OCI-LY3 (cell line): ENCODE results near the gene DGKB.

Experiments used
- H2AFZ ChIP-seq: fragments of 200-600, 300-600 bp; shearing (Covaris generic); 2 replicates; pipeline ENCODE4 v1.6.0; 2014; ENCODE audit warnings: antibody characterized with exemption, low read depth, low read length
- H3K27ac ChIP-seq: fragments of 200-600, 300-600 bp; sonication (generic); 2 replicates; pipeline ENCODE4 v1.5.1; 2014; ENCODE audit warnings: mild to moderate bottlenecking, low read length, moderate library complexity, mixed read lengths
- H3K27me3 ChIP-seq: fragments of 200-600, 300-600 bp; sonication (generic); 2 replicates; pipeline ENCODE4 v1.6.1; 2014; ENCODE audit warnings: low read depth, low read length, mixed read lengths
- H3K36me3 ChIP-seq: fragments of 200-600, 300-600 bp; sonication (generic); replicated peaks from 2 replicates; pipeline ENCODE3; 2014; ENCODE audit warnings: low read depth, low read length, mixed read lengths
- H3K4me1 ChIP-seq: fragments of 300-600, 200-600 bp; sonication (generic); 2 replicates; pipeline ENCODE4 v1.6.1; 2014; ENCODE audit warnings: low read length, mixed read lengths
- H3K4me2 ChIP-seq: fragments of 200-600, 300-600 bp; sonication (generic); 2 replicates; pipeline ENCODE4 v1.6.1; 2014; ENCODE audit warnings: low read length, mixed read lengths
- H3K4me3 ChIP-seq: fragments of 300-600, 200-600 bp; sonication (generic); 2 replicates; pipeline ENCODE4 v1.5.1; 2014; ENCODE audit warnings: antibody characterized with exemption, mild to moderate bottlenecking, low read length, moderate library complexity
- H3K79me2 ChIP-seq: fragments of 300-600, 200-600 bp; shearing (Covaris generic); 2 replicates; pipeline ENCODE4 v1.6.1; 2014; ENCODE audit warnings: mild to moderate bottlenecking, low read length, mixed read lengths
- H3K9ac ChIP-seq: fragments of 300-600, 200-600 bp; shearing (Covaris generic); 2 replicates; pipeline ENCODE4 v1.6.0; 2014; ENCODE audit warnings: mild to moderate bottlenecking, low read length, moderate library complexity
- H3K9me3 ChIP-seq: fragments of 200-600, 300-600 bp; shearing (Covaris generic); 2 replicates; pipeline ENCODE4 v1.6.1; 2014; ENCODE audit warnings: low read length, mixed read lengths; ENCODE audit not compliant: insufficient read depth
- H4K20me1 ChIP-seq: fragments of 200-600, 300-600 bp; sonication (generic); 2 replicates; pipeline ENCODE4 v1.6.1; 2016; ENCODE audit warnings: low read length, mixed read lengths; ENCODE audit not compliant: insufficient read depth
- CTCF ChIP-seq: fragments of 200-600, 300-600 bp; sonication (generic); IDR thresholded peaks from 2 replicates; pipeline ENCODE4 v1.5.1; 2014; ENCODE audit warnings: antibody characterized with exemption, low read length, low read depth
- EZH2phosphoT487 ChIP-seq: fragments of 200-600 bp; shearing (Covaris generic); IDR thresholded peaks from 2 replicates; pipeline ENCODE4 v1.6.1; 2018; ENCODE audit warnings: antibody characterized with exemption, mixed run types, low read depth

Gene DGKB

DNA sequence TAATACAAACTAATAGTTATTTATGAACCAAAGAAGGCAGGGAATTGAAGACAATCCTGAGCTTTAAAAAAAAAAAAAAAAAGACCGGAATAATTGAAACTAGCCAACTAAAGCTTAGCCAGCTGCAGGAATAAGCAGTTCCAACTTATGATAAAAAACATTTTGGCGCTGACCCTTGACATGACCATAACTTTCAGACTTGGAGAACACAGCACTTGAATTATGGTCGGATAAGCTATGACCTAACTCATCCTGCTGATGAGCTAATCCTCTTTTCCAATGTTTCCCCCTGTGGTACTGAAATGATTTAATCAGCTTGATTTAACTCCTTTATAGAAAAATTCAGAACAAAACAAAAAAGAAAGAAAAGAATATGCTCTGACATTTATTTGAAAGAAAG is 181.8 kb downstream of the DGKB start:
- Histone ChIP-seq H3K9ac (no peak overlapping the region), H2AFZ (no peak overlapping the region), H3K9me3 (no peaks in the 10 kb centered on the region), H4K20me1 (no peaks in the 10 kb centered on the region), H3K79me2 (no peaks in the 10 kb centered on the region), H3K27me3 (no peaks in the 10 kb centered on the region), H3K4me2 (no peak overlapping the region), H3K36me3 (no peaks in the 10 kb centered on the region), H3K4me1 (peaks cover 13% of the 10 kb centered on the region), H3K4me3 (no peak overlapping the region), H3K27ac (no peak overlapping the region)
- TF ChIP-seq CTCF (no peak), EZH2phosphoT487 (no peak)

DNA sequence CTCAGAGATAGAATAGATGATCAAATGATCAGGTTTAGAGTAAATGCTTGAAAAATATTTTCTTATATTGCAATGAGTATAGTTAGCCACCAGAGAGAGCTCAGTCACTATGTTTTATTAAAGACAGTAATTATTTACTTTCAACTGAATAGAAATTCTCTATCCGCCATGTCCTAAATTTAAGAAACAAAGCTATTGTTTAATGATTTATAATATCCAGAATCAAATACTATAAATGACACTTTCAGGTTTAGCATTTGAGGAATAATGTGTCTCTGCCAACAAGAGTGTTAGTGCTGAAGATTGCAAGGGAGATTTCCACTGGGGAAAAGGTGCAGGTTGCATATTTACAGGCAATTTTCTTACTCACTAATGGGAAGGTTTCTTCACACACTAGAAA is 184.7 kb downstream of the DGKB start:
- H2AFZ ChIP-seq = peak overlapping the region; percentile 52; the same call in 1 of the 2 replicates
- H4K20me1 ChIP-seq = no peaks in the 10 kb centered on the region
- H3K27me3 ChIP-seq = no peaks in the 10 kb centered on the region
- H3K4me2 ChIP-seq = peak overlapping the region; percentile 38; the same call in 1 of the 2 replicates
- H3K9ac ChIP-seq = no peak overlapping the region
- H3K4me3 ChIP-seq = no peak overlapping the region
- no peaks in the 10 kb centered on the region for H3K36me3 ChIP-seq
- no peaks in the 10 kb centered on the region for H3K79me2 ChIP-seq
- H3K27ac ChIP-seq = no peak overlapping the region
- TF ChIP-seq EZH2phosphoT487 = no peak
- peak; percentile 58 for TF ChIP-seq CTCF
- H3K9me3 ChIP-seq = no peaks in the 10 kb centered on the region
- peaks cover 38% of the 10 kb centered on the region for H3K4me1 ChIP-seq

- TF ChIP-seq CTCF = no peak
- TF ChIP-seq EZH2phosphoT487 = no peak
- Histone ChIP-seq H4K20me1 (no peaks in the 10 kb centered on the region), H3K27ac (no peak overlapping the region), H3K36me3 (no peaks in the 10 kb centered on the region), H3K27me3 (no peaks in the 10 kb centered on the region), H3K9ac (no peak overlapping the region), H3K4me1 (peaks cover 38% of the 10 kb centered on the region), H3K9me3 (no peaks in the 10 kb centered on the region), H3K4me3 (no peak overlapping the region), H3K79me2 (no peaks in the 10 kb centered on the region), H3K4me2 (no peak overlapping the region), H2AFZ (no peak overlapping the region)
Observed at GRCh38 chr7:14717169-14717568, 185.4 kb downstream of the DGKB start.

DNA sequence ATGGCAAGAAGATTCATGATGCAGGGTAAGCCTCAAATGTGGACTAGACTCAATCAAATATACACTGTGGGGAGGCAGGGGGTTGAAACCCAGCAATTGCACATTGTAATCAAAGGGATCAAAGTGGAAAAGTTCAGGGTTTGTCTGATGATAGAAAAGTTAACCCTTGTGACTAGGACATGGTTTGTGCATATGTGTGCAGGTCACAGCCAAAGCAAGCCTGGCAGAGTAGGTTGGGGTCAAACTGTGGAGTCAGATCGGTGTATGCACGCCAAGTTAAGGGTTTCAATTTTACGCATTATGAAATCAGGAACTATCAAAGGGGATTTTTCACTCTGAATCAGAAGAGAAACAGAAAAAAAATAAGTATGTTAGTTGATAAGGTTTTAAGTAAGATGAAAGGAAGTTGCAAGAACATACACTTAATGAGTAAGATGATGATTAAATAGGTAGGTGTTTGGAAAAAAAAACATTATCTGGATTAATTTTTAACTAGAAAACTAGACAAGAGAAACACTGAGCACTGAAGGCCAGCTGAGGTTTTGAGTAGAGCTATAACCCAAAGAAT is 188.3 kb downstream of the DGKB start:
- H3K9me3 ChIP-seq = no peaks in the 10 kb centered on the region
- H3K36me3 ChIP-seq = no peaks in the 10 kb centered on the region
- H3K4me2 ChIP-seq = peak overlapping the region; percentile 68
- H3K4me3 ChIP-seq = peak overlapping the region; percentile 39
- peaks cover 38% of the 10 kb centered on the region for H3K4me1 ChIP-seq
- H3K27me3 ChIP-seq = no peaks in the 10 kb centered on the region
- no peak for TF ChIP-seq CTCF
- TF ChIP-seq EZH2phosphoT487 = no peak
- H4K20me1 ChIP-seq = no peaks in the 10 kb centered on the region
- no peak overlapping the region for H2AFZ ChIP-seq
- H3K27ac ChIP-seq = peak overlapping the region; percentile 80
- H3K9ac ChIP-seq = peak overlapping the region; percentile 34; the same call in 1 of the 2 replicates
- no peaks in the 10 kb centered on the region for H3K79me2 ChIP-seq
